ENCODE results near the gene IL12RB1.

DNA sequence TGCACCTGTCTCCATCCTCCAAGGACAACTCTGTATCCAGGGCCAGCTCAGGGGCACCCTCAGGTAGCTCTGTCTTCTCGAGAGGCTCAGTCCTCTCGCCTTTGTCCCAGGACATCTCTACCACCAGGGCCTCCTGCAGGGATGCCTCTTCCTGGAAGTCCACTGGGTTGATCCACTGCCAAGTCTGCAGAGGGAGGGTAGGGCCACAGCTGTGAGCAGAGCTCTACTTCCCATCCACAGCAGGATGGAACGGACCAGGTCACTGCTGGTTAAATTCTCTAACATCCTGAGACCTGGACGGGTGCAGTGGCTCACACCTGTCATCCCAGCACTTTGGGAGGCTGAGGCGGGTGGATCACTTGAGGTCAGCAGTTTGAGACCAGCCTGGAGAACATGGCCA is 26.8 kb downstream of the IL12RB1 start:
- TF ChIP-seq, protein P1, sequence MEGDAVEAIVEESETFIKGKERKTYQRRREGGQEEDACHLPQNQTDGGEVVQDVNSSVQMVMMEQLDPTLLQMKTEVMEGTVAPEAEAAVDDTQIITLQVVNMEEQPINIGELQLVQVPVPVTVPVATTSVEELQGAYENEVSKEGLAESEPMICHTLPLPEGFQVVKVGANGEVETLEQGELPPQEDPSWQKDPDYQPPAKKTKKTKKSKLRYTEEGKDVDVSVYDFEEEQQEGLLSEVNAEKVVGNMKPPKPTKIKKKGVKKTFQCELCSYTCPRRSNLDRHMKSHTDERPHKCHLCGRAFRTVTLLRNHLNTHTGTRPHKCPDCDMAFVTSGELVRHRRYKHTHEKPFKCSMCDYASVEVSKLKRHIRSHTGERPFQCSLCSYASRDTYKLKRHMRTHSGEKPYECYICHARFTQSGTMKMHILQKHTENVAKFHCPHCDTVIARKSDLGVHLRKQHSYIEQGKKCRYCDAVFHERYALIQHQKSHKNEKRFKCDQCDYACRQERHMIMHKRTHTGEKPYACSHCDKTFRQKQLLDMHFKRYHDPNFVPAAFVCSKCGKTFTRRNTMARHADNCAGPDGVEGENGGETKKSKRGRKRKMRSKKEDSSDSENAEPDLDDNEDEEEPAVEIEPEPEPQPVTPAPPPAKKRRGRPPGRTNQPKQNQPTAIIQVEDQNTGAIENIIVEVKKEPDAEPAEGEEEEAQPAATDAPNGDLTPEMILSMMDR (conservative IDR thresholded peaks at IDR 0.05; ENCODE audit: low read length), result no peak
- no peak for TF ChIP-seq EZH2phosphoT487 (IDR thresholded peaks at IDR 0.05; ENCODE audit: borderline replicate concordance, low read depth, low read length)

Measured in OCI-LY7 (cell line).